ENCODE results near the gene RYR3.

The RYR3 gene

GRCh38 chr15:33851079-33851478 is 540.3 kb downstream of the RYR3 start:
- DNase-seq, result no peak

GRCh38 chr15:33852094-33852493 is 541.3 kb downstream of the RYR3 start:
- DNase-seq, result no peak

- DNase-seq, result no peak
These were observed 541.8 kb downstream of the RYR3 start for GRCh38 chr15:33852570-33852969.

GRCh38 chr15:33857726-33858125 is 547.0 kb downstream of the RYR3 start:
- no peak for DNase-seq

- no peak for DNase-seq
These were observed 548.1 kb downstream of the RYR3 start for GRCh38 chr15:33858836-33859235.

GRCh38 chr15:33859992-33860545 is 549.3 kb downstream of the RYR3 start:
- DNase-seq, result no peak

- no peak for DNase-seq
These were observed 550.0 kb downstream of the RYR3 start for GRCh38 chr15:33860754-33861153.

GRCh38 chr15:33864360-33865075 is 553.8 kb downstream of the RYR3 start:
- no peak for DNase-seq

GRCh38 chr15:33865416-33865815 is 554.6 kb downstream of the RYR3 start:
- DNase-seq, result no peak

- no peak for DNase-seq
These were observed 555.5 kb downstream of the RYR3 start for GRCh38 chr15:33866101-33866737.

- DNase-seq, result no peak
These were observed 561.2 kb downstream of the RYR3 start for GRCh38 chr15:33871980-33872379.

- no peak for DNase-seq
These were observed 561.8 kb downstream of the RYR3 start for GRCh38 chr15:33872416-33873106.

- DNase-seq, result no peak
These were observed 563.4 kb downstream of the RYR3 start for GRCh38 chr15:33874156-33874555.

GRCh38 chr15:33882921-33883320 is 572.2 kb downstream of the RYR3 start:
- DNase-seq, result no peak

GRCh38 chr15:33888176-33888575 is 577.4 kb downstream of the RYR3 start:
- DNase-seq, result no peak

GRCh38 chr15:33894193-33894592 is 583.4 kb downstream of the RYR3 start:
- no peak for DNase-seq

GRCh38 chr15:33902043-33902442 is 591.3 kb downstream of the RYR3 start:
- no peak for DNase-seq

- DNase-seq, result no peak
These were observed 592.9 kb downstream of the RYR3 start for GRCh38 chr15:33903661-33904060.

GRCh38 chr15:33907326-33907725 is 596.6 kb downstream of the RYR3 start:
- DNase-seq, result no peak

GRCh38 chr15:33908406-33908805 is 597.6 kb downstream of the RYR3 start:
- no peak for DNase-seq

- DNase-seq, result no peak
These were observed 600.0 kb downstream of the RYR3 start for GRCh38 chr15:33910741-33911140.

- DNase-seq, result no peak
These were observed 601.6 kb downstream of the RYR3 start for GRCh38 chr15:33912326-33912725.

- DNase-seq, result no peak
These were observed 602.7 kb downstream of the RYR3 start for GRCh38 chr15:33913459-33913858.

All from cerebellar nuclear complex (tissue), 1 donor.